AG04449 (cell line): ENCODE results near the gene ABCD1.

ENCODE experiments used
- CTCF ChIA-PET: fragments of 350-600 bp; formaldehyde crosslinking; extraction: SDS; loops from one replicate; lab custom pipeline; 2021; ENCODE audit warnings: antibody characterized with exemption; lab: Yijun Ruan, JAX
- POLR2A ChIA-PET: fragments of 400-600, 350-600 bp; formaldehyde crosslinking; extraction: SDS; loops from one replicate; lab custom pipeline; 2020; ENCODE audit warnings: antibody characterized with exemption, inconsistent platforms; lab: Yijun Ruan, JAX
- DNase-seq: peaks from one replicate; pipeline ENCODE4 v3.0.0-alpha.2; 2010; ENCODE audit warnings: low read depth, low spot score
- H3K4me3 ChIP-seq: 2 replicates; pipeline ENCODE4 v1.5.1; 2011; ENCODE audit warnings: low read depth, mild to moderate bottlenecking, control low read depth, low read length
- CTCF ChIP-seq: IDR thresholded peaks from one replicate; pipeline ENCODE4 v1.5.1; 2011; ENCODE audit warnings: mild to moderate bottlenecking, moderate library complexity, low read length, control low read depth, inconsistent platforms; ENCODE audit not compliant: insufficient read depth; ENCODE audit errors: missing control alignments

Gene ABCD1

DNA sequence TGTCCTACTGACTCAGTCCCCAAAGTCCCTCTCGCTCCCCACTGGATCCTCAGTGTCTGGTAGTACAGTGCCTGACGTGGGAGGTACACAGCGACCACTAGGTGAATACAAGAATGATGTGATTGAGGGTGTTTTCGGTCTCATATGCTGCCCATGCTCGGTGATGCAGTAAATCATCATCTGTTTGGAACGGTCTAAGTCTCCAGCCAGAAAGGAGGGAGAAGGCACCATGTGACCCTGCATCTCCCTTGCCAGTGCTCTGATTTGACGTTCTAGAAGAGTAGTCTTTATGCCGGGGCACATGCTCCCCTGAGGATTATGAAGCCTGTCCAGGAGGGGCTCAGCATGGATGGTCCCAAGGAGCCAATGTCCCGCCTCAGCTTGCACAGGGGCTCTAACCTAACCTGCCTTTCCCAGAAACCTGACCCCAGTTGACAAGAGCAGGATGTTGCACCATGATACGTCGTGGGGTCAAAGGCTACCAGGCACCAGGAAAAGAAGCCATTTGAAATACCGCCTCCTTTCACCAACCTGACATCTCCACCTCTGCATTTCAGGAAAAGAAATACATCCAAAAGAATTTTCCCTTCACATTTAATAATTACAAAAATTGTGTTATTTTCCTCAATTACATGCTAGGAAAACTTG lies 25.6 kb downstream of the ABCD1 start:
- ChIA-PET POLR2A (no interaction called here), CTCF (interaction anchor here (1.2 kb wide), 1 partner anchor 13 kb away, joined by 4 read pairs; no protein-coding TSS in a partner anchor)
- H3K4me3 ChIP-seq: no peak overlapping the region
- no peak for DNase-seq
- no peak for TF ChIP-seq CTCF

DNA sequence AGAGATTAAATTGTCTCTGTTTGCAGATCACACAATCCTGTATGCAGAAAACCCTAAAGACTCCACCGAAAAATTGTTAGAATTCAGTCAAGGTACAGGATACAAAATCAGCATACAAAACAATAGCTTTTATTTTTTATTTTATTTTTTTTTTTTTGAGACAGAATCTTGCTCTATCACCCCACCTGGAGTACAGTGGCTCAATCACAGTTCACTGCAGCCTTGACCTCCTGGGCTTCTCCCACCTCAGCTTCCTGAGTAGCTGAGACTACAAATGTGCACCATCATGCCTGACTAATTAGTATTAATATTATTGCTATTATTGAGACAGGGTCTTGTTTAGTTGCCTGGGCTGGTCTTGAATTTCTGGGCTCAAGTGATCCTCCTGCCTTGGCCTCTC lies 30.5 kb downstream of the ABCD1 start:
- TF ChIP-seq CTCF: no peak
- CTCF ChIA-PET: interaction anchor here (0.6 to 3.4 kb wide), 6 partner anchors 8 to 365 kb away, joined by 3 to 19 read pairs (median 4); partner anchors contain the start of gene PLXNB3
- H3K4me3 ChIP-seq: no peak overlapping the region
- POLR2A ChIA-PET: no interaction called here
- no peak for DNase-seq

DNA sequence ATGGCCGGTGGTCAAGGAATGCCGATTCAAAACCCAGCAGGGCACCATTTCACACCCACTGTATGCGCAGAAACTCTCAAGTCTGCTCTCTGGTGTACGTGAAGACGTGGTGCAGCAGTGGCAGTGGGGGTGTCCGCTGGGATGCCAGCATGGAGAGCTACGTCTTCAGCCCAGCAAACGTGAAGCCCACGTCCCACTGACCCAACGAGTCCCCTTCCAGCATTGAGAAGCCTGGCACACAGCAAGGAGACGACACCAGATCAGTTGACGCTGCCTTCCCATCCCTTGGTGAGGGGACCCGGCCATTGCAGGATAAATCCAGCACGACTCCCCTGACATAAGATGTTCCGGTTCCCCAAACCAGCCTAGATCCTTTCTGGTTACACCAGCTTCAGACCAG lies 37.2 kb downstream of the ABCD1 start:
- H3K4me3 ChIP-seq: no peak overlapping the region
- no peak for TF ChIP-seq CTCF
- ChIA-PET POLR2A (no interaction called here), CTCF (interaction anchor here (2.0 to 10.0 kb wide), 2 partner anchors 11 to 187 kb away, joined by 4 to 230 read pairs; partner anchors contain the start of gene RENBP)
- no peak for DNase-seq

DNA sequence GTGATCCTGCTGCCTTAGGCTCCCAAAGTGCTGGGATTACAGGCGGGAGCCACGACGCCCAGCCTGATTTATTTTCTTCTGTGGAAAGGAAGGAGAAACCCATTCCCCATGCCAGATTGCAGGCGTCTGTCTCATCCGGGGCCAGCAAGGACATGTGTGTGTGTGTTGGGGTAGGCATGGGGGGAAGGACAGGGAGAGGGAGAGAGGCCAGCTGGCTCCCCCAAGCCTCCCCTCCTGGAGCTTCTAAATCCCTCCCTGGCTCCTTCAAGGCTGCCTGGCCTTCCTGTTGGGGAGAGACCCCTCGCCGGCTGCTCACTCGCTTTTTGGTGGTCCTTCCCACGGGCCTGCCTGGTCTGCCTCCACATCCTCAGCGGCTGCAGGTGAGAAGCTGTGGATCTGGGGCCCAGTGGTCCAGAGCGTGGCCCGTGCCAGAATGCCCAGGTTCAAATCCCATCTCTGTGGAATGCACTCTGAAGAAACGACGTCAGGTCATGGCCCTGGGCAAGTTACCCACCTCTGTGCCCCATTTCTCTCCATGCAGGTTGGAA lies 38.0 kb downstream of the ABCD1 start:
- CTCF ChIA-PET: interaction anchor here (1.0 to 10.0 kb wide), 10 partner anchors 8 to 206 kb away, joined by 3 to 230 read pairs (median 5); partner anchors contain the start of genes ARHGAP4 and RENBP
- POLR2A ChIA-PET: no interaction called here
- H3K4me3 ChIP-seq: no peak overlapping the region
- TF ChIP-seq CTCF: no peak
- DNase-seq: no peak

GRCh38 chrX:153763298-153763932 lies 38.8 kb downstream of the ABCD1 start:
- no peak for TF ChIP-seq CTCF
- POLR2A ChIA-PET: no interaction called here
- CTCF ChIA-PET: interaction anchor here (1.0 to 10.0 kb wide), 12 partner anchors 8 to 205 kb away, joined by 3 to 230 read pairs (median 4); partner anchors contain the start of genes ARHGAP4 and RENBP
- DNase-seq: no peak
- no peak overlapping the region for H3K4me3 ChIP-seq
